ENCODE measurements around the gene CCR5AS.

GRCh38 chr3:46405301-46406019 is 1.4 kb downstream of the CCR5AS start:
- TF ChIP-seq CTCF (IDR thresholded peaks at IDR 0.05) (no peak), POLR2A (IDR thresholded peaks at IDR 0.05) (no peak), POLR2AphosphoS5 (IDR thresholded peaks at IDR 0.05) (peak in 1 of 3 donors; percentile 56)
